GM12878 (cell line): ENCODE results near the gene RUFY2.

Source experiments
- CHD1 ChIP-seq: IDR thresholded peaks from 2 replicates; pipeline ENCODE4 v1.6.1; 2012; ENCODE audit warnings: low read depth, low read length, improper control_type of control experiment
- DPF2 ChIP-seq: fragments of 450-650 bp; IDR thresholded peaks from 2 replicates; pipeline ENCODE4 v1.6.1; 2017; ENCODE audit warnings: mild to moderate bottlenecking
- EZH2 ChIP-seq: IDR thresholded peaks from 2 replicates; pipeline ENCODE4 v1.6.1; 2012; ENCODE audit warnings: low read depth, mild to moderate bottlenecking, control low read depth, inconsistent platforms, low read length, borderline replicate concordance; ENCODE audit not compliant: control insufficient read depth
- IRF4 ChIP-seq: IDR thresholded peaks from 2 replicates; pipeline ENCODE4 v1.6.1; 2011; ENCODE audit warnings: low read depth, low read length
- JUND ChIP-seq: IDR thresholded peaks from 2 replicates; pipeline ENCODE4 v1.6.1; 2012; ENCODE audit warnings: low read depth, mild to moderate bottlenecking, low read length, improper control_type of control experiment, moderate library complexity
- NFIC ChIP-seq: IDR thresholded peaks from 2 replicates; pipeline ENCODE4 v1.6.1; 2012; ENCODE audit warnings: low read depth, mild to moderate bottlenecking, inconsistent platforms, low read length, moderate library complexity
- POLR2A ChIP-seq: IDR thresholded peaks from 2 replicates; pipeline ENCODE4 v1.6.1; 2011; ENCODE audit warnings: low read depth, mild to moderate bottlenecking, low read length
- TF ChIP-seq, protein P1 (sequence below): fragments of 450-650 bp; IDR thresholded peaks from 2 replicates; pipeline ENCODE4 v1.6.1; 2017; ENCODE audit warnings: antibody characterized with exemption, mild to moderate bottlenecking, moderate library complexity
- TF ChIP-seq, protein P2 (sequence below): IDR thresholded peaks from 2 replicates; pipeline ENCODE4 v1.6.1; 2012; ENCODE audit warnings: low read depth, low read length, improper control_type of control experiment
- TF ChIP-seq, protein P3 (sequence below), 3 experiments: IDR thresholded peaks in 2 of 3; conservative IDR thresholded peaks in 1 of 3; 2 replicates each; pipeline ENCODE4 v1.5.1; 2011; ENCODE audit warnings: low read depth in 3 of 3, low read length in 3 of 3, mild to moderate bottlenecking in 3 of 3, control low read depth in 2 of 3, moderate library complexity in 2 of 3, inconsistent platforms in 1 of 3, mixed read lengths in 1 of 3; ENCODE audit not compliant: control insufficient read depth in 2 of 3, insufficient read depth in 1 of 3; ENCODE audit errors: extremely low read depth in 1 of 3

DNA sequence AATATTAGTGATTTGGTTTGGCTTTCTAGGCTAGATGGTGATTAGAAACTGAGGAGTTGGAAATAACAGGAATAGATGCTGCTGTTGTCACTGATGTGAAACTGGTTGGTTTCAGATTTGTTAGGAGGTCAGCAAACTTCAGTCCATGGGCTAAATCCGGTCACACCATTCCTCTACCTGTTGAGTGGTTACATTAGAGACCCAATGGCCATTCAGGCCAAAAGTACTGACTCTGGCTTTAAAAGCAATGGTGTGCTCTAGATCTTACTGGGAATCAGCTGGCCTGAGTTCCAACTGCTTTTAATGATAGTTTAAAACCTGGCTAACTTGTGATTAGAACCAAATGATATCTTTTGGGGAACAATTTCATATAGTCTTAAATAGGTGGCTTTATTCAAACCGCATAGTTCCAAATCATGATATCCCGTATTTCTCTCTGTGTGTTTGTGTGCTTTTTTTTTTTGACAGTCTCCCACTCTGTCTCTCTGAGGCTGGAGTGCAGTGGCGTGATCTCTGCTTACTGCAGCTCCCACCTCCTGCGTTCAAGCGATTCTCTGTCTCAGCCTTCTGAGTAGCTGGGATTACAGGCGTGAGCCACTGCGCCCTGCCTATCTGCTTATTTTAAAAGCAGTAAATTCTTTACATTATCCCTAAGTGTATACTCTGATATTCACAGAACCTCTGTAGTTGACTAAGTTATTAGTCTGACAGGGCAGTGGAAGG lies 66.6 kb downstream of the RUFY2 start:
- no peak for TF ChIP-seq POLR2A
- no peak for TF ChIP-seq EZH2
- TF ChIP-seq NFIC: no peak
- TF ChIP-seq IRF4: no peak
- no peak for TF ChIP-seq CHD1
- TF ChIP-seq, protein P1, sequence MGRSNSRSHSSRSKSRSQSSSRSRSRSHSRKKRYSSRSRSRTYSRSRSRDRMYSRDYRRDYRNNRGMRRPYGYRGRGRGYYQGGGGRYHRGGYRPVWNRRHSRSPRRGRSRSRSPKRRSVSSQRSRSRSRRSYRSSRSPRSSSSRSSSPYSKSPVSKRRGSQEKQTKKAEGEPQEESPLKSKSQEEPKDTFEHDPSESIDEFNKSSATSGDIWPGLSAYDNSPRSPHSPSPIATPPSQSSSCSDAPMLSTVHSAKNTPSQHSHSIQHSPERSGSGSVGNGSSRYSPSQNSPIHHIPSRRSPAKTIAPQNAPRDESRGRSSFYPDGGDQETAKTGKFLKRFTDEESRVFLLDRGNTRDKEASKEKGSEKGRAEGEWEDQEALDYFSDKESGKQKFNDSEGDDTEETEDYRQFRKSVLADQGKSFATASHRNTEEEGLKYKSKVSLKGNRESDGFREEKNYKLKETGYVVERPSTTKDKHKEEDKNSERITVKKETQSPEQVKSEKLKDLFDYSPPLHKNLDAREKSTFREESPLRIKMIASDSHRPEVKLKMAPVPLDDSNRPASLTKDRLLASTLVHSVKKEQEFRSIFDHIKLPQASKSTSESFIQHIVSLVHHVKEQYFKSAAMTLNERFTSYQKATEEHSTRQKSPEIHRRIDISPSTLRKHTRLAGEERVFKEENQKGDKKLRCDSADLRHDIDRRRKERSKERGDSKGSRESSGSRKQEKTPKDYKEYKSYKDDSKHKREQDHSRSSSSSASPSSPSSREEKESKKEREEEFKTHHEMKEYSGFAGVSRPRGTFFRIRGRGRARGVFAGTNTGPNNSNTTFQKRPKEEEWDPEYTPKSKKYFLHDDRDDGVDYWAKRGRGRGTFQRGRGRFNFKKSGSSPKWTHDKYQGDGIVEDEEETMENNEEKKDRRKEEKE: no peak
- TF ChIP-seq, protein P2, sequence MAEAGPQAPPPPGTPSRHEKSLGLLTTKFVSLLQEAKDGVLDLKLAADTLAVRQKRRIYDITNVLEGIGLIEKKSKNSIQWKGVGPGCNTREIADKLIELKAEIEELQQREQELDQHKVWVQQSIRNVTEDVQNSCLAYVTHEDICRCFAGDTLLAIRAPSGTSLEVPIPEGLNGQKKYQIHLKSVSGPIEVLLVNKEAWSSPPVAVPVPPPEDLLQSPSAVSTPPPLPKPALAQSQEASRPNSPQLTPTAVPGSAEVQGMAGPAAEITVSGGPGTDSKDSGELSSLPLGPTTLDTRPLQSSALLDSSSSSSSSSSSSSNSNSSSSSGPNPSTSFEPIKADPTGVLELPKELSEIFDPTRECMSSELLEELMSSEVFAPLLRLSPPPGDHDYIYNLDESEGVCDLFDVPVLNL: no peak
- TF ChIP-seq JUND: no peak
- TF ChIP-seq, protein P3, sequence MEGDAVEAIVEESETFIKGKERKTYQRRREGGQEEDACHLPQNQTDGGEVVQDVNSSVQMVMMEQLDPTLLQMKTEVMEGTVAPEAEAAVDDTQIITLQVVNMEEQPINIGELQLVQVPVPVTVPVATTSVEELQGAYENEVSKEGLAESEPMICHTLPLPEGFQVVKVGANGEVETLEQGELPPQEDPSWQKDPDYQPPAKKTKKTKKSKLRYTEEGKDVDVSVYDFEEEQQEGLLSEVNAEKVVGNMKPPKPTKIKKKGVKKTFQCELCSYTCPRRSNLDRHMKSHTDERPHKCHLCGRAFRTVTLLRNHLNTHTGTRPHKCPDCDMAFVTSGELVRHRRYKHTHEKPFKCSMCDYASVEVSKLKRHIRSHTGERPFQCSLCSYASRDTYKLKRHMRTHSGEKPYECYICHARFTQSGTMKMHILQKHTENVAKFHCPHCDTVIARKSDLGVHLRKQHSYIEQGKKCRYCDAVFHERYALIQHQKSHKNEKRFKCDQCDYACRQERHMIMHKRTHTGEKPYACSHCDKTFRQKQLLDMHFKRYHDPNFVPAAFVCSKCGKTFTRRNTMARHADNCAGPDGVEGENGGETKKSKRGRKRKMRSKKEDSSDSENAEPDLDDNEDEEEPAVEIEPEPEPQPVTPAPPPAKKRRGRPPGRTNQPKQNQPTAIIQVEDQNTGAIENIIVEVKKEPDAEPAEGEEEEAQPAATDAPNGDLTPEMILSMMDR (IDR thresholded peaks at IDR 0.05 in 2 of 3, conservative IDR thresholded peaks at IDR 0.05 in 1 of 3; ENCODE audit: control insufficient read depth in 2 of 3, extremely low read depth in 1 of 3, insufficient read depth in 1 of 3, low read depth in 3 of 3, low read length in 3 of 3): no peak
- TF ChIP-seq DPF2: no peak
